GM12865 (cell line): Measurements from ENCODE around the gene FOXO3.

Experiments used
- DNase-seq: peaks from one replicate; pipeline ENCODE4 v3.0.0; 2010; ENCODE audit warnings: low read depth
- H3K4me3 ChIP-seq: 2 replicates; pipeline ENCODE4 v1.5.1; 2011; ENCODE audit warnings: mild to moderate bottlenecking, low read depth, low read length, control low read depth
- CTCF ChIP-seq: IDR thresholded peaks from 2 replicates; pipeline ENCODE4 v1.5.1; 2011; ENCODE audit warnings: low read length, control low read depth, low read depth, inconsistent platforms; ENCODE audit not compliant: insufficient read depth; ENCODE audit errors: missing control alignments

The FOXO3 gene

DNA sequence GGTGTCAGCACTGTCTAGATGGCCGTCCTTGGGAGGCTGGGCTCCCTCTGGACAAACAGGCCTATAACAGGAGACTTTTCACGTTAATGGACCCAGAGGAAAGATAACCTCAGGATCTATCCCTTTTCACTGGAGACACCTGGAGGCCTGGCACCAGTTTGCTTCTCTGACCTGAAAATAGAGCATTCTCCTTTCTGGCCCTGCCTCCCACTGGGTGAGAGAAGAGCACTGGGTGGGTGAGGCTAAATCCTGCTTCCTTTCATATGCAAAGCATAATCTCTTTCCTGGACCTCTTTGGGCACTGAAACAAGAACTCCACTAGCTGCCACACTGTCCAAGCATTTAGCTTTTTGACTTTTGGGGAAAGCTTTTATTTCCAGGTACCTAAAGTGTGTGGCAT lies 78.3 kb downstream of the FOXO3 start:
- no peak overlapping the region for H3K4me3 ChIP-seq
- no peak for TF ChIP-seq CTCF
- no peak for DNase-seq

- TF ChIP-seq CTCF: no peak
- DNase-seq: no peak
- no peak overlapping the region for H3K4me3 ChIP-seq
Observed at GRCh38 chr6:108640104-108640503, 79.4 kb downstream of the FOXO3 start.

DNA sequence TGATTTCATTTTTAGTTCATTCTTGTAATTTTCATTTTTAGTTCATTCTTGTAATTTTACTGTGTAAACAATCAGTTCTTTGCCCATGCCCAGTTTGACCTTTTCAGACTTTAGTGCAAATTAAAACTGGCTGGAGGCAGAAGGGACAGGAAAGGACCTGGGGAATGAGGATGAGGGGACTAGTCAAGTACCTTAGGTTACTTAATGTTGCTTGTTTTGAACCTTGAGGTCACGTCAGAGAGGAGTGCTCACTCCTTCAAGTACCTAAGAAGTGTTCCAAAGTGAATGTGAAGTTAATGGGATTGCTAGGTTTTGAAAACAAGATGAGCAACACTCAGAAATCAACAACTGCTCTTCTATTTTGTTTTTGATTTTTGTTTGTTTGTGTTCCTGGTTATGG lies 82.5 kb downstream of the FOXO3 start:
- DNase-seq: no peak
- TF ChIP-seq CTCF: no peak

GRCh38 chr6:108644252-108644651 lies 83.5 kb downstream of the FOXO3 start:
- TF ChIP-seq CTCF: no peak
- no peak overlapping the region for H3K4me3 ChIP-seq
- no peak for DNase-seq

More for the DNA sequence above, 82.5 kb downstream of the FOXO3 start:
- no peak overlapping the region for H3K4me3 ChIP-seq

GRCh38 chr6:108648191-108648590 lies 87.5 kb downstream of the FOXO3 start:
- TF ChIP-seq CTCF: no peak
- DNase-seq: no peak
- no peak overlapping the region for H3K4me3 ChIP-seq

GRCh38 chr6:108650325-108650724 lies 89.6 kb downstream of the FOXO3 start:
- no peak for TF ChIP-seq CTCF
- no peak for DNase-seq

DNA sequence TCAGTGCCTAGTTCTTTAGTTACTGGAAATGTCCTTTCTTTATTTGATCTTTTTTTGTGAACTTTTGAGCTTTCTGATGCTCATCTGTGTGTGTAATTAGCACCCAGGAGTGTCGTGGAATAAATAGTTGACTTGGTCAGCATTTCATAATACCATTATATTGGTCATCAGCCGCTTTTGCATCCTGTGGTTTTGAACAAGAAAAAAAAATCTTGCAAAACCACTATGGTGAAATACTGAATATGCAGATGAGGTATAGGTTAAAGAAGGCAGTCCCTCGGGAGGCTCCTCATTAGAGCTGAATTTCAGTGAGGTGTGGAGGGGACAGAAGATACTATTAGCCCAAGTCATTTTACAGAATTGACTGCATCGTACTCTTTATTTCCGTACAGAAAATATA lies 90.1 kb downstream of the FOXO3 start:
- peak; percentile 26 for DNase-seq
- TF ChIP-seq CTCF: no peak
- H3K4me3 ChIP-seq: no peak overlapping the region

More at GRCh38 chr6:108650325-108650724, 89.6 kb downstream of the FOXO3 start:
- H3K4me3 ChIP-seq: no peak overlapping the region
